22Rv1 (cell line): ENCODE data around the gene FCHSD2.

Experiments used
- CTCF ChIP-seq: fragments of 450-650 bp; IDR thresholded peaks from 2 replicates; pipeline ENCODE4 v1.5.1; 2017; ENCODE audit warnings: mild to moderate bottlenecking
- ZFX ChIP-seq: fragments of 450-650 bp; IDR thresholded peaks from 2 replicates; pipeline ENCODE4 v1.6.1; 2017; ENCODE audit warnings: antibody characterized with exemption, borderline replicate concordance

- TF ChIP-seq CTCF (no peak), ZFX (no peak)
Observed at GRCh38 chr11:72953637-72954036, 188.5 kb downstream of the FCHSD2 start.
